Measurements from ENCODE around the gene PIK3R6. TPM values are rescaled to one million over a fixed set of nuclear protein-coding genes. Genes with fewer than 3 reads are reported as not detected.

The PIK3R6 gene
- total and polyA plus RNA-seq, 12 donors: 0.17 to 1.7 (median 0.83) TPM

DNA sequence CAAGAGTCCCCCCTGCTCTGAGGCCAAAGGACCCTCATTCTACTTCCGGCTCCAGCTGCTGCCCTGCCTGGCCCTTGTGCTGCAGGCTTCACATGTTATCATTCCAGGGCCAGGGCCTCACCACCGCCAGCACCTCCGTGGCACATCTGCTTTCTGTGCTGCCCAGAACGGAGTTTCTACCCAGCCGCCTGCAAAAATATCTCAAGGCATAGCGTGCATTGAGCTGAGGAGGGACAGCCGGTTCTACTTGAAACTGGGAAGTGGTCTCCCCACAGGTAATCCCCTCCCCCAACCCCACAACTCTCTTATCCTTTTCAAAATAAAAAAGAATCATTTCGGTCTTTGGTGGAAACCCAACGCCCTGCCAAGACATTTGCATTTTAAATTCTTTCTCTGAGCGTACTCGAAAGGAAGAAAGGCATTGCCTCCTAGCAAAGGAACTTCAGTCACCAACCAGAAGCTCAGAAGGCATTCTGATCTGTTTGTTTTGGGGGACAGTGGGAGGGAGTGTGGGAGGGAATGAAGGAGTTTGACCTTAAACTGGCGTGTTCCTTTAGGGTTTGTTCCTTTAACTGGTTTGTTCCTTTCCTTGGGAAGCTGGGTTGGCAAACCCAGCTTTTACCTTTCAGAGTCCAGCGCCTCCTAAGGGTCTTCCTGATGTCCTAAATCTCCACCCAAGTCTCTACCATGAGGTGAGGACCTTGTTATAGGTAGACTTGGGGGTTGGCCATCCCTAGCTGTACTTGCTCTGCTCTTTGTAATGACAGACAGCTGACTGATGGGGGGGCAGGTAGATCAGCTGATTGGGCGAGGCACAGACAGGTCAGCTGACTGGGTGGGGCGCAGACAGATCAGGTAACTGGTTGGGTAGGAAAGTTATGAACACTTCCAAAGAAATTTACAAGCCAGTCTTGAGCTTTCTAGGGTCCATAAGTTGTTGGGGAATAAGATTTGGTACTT, 33.4 kb upstream of the PIK3R6 start:
- DNase-seq: peak in 3 of 7 donors; percentile 6 to 28 (median 7)
- H3K36me3 ChIP-seq (replicated peaks in 1 of 2): no peaks in the 10 kb centered on the region
- 56 to 62% (median 58%) methylated on average over 15 of the region's 15 CpGs for WGBS, 4 donors
- no peaks in the 10 kb centered on the region for H3K9me3 ChIP-seq (replicated peaks in 1 of 3)
- peaks cover 3% of the 10 kb centered on the region for H3K27me3 ChIP-seq
- TF ChIP-seq CTCF (IDR thresholded peaks at IDR 0.05) (no peak), POLR2A (IDR thresholded peaks at IDR 0.05) (no peak)
- H3K4me1 ChIP-seq (replicated peaks in 1 of 2): no peaks in the 10 kb centered on the region
- intact Hi-C loops (cut with DNase I): no loop called here
- no peak overlapping the region for H3K4me3 ChIP-seq
- H3K27ac ChIP-seq: no peak overlapping the region

- Histone ChIP-seq H3K4me3 (no peak overlapping the region), H3K36me3 (replicated peaks in 1 of 2) (no peaks in the 10 kb centered on the region), H3K27me3 (peaks cover 3% of the 10 kb centered on the region), H3K4me1 (replicated peaks in 1 of 2) (no peaks in the 10 kb centered on the region), H3K27ac (no peak overlapping the region), H3K9me3 (replicated peaks in 1 of 3) (no peaks in the 10 kb centered on the region)
- no peak for TF ChIP-seq CTCF (IDR thresholded peaks at IDR 0.05)
- no peak for TF ChIP-seq POLR2A (IDR thresholded peaks at IDR 0.05)
- intact Hi-C loops (cut with DNase I): no loop called here
- WGBS, 4 donors: 60 to 79% (median 67%) methylated on average over 6 of the region's 6 CpGs
- DNase-seq: peak in 2 of 7 donors; percentile 7 to 9
Measured at GRCh38 chr17:8900207-8900606, 32.7 kb upstream of the PIK3R6 start.

GRCh38 chr17:8898636-8899035, 31.2 kb upstream of the PIK3R6 start:
- no peak overlapping the region for H3K4me3 ChIP-seq
- DNase-seq: no peak
- intact Hi-C loops (cut with DNase I): no loop called here
- H3K27ac ChIP-seq: no peak overlapping the region
- no peaks in the 10 kb centered on the region for H3K36me3 ChIP-seq (replicated peaks in 1 of 2)
- peaks cover 0 to 7% of the 10 kb centered on the region in 2 donors for H3K4me1 ChIP-seq (replicated peaks in 1 of 2)
- TF ChIP-seq CTCF (IDR thresholded peaks at IDR 0.05) (no peak), POLR2A (IDR thresholded peaks at IDR 0.05) (no peak)
- no peaks in the 10 kb centered on the region for H3K9me3 ChIP-seq (replicated peaks in 1 of 3)
- WGBS, 4 donors: 74 to 78% (median 77%) methylated on average over 6 of the region's 6 CpGs
- H3K27me3 ChIP-seq: peaks cover 3% of the 10 kb centered on the region

- Histone ChIP-seq H3K27me3 (peaks cover 3% of the 10 kb centered on the region), H3K4me3 (no peak overlapping the region), H3K36me3 (replicated peaks in 1 of 2) (no peaks in the 10 kb centered on the region), H3K27ac (no peak overlapping the region), H3K9me3 (replicated peaks in 1 of 3) (no peaks in the 10 kb centered on the region), H3K4me1 (replicated peaks in 1 of 2) (peaks cover 0 to 7% of the 10 kb centered on the region in 2 donors)
- intact Hi-C loops (cut with DNase I): no loop called here
- WGBS, 4 donors: 52 to 69% (median 54%) methylated on average over 2 of the region's 2 CpGs
- peak in 1 of 7 donors; percentile 2 for DNase-seq
- TF ChIP-seq CTCF (IDR thresholded peaks at IDR 0.05): no peak
- TF ChIP-seq POLR2A (IDR thresholded peaks at IDR 0.05): no peak
Measured at GRCh38 chr17:8898126-8898525, 30.7 kb upstream of the PIK3R6 start.
